Smooth muscle cell of the pulmonary artery (primary cell): ENCODE data around the gene CDC123. TPM values are rescaled to one million over a fixed set of nuclear protein-coding genes. Genes with fewer than 3 reads are reported as not detected.

Experiments
- total RNA-seq: library from RNA; depleted of rRNA; stranded (reverse); fragments of >200 nt; gene quantifications from 2 replicates; pipeline ENCODE4 v1.2.3, GENCODE V29; 2014

CDC123 gene, protein sequence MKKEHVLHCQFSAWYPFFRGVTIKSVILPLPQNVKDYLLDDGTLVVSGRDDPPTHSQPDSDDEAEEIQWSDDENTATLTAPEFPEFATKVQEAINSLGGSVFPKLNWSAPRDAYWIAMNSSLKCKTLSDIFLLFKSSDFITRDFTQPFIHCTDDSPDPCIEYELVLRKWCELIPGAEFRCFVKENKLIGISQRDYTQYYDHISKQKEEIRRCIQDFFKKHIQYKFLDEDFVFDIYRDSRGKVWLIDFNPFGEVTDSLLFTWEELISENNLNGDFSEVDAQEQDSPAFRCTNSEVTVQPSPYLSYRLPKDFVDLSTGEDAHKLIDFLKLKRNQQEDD
- total RNA-seq = 125 TPM in 2 replicates

DNA sequence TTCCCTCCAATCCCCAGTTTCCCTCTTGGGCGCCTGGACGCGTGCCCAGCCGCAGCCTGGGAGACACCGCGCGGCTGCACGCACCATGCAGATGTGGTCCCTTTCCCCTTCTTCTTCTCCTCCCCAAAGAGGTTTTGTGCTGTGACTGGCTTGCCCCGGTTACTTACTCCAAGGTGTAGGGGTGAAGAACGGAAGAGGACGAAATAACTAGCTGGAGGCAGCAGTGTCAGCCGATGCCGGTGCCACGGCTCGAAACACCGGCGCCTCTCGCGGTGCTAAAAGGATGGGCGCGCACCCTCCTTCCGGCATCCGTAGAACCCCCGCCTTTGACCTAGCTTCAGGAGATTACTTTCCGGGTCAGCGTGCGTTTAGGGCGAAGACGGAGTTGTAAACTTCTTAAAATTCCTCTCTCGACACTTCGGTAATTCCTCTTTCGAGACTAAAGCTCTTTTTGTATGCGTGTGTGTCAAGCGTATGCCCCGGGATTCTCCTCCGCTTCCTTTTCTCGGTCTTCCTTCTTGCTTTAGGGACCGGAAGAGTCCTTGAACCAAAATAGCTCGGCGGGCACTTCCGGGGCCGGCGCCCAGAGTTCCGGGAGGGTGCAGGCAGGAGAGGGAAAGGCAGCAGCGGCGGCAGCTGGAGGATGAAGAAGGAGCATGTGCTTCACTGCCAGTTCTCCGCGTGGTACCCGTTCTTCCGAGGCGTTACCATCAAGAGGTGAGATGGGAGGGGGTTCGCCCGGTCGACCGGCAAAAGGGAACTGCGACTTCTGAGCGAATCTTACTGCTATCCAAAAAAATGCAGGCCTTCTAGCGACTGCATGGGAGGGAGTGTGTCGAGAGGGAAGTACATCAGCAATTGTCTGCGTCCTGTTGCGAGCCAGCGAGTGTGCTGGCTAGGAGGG, at the start of gene CDC123, which contains the start of gene NUDT5:
Gene CDC123, plus strand, starts transcription at position 586 of the 904 bp plus-strand sequence. Its CDS starts 58 bp downstream, at position 644.
Gene NUDT5, minus strand, starts transcription at position 289 of the 904 bp plus-strand sequence. CDS start 9,600 bp downstream, outside the sequence.

Other genes starting within 250 kb of the CDC123 start
- 15.6 and 16.8 TPM in 2 replicates for gene UPF2, start 153.4 kb upstream of the CDC123 start, total RNA-seq
- gene DHTKD1, start 127.2 kb upstream of the CDC123 start, total RNA-seq = 12.6 and 12.9 TPM in 2 replicates
- 10.6 TPM in 2 replicates for gene SEC61A2, start 66.5 kb upstream of the CDC123 start, total RNA-seq
- 37.9 and 44.5 TPM in 2 replicates for gene NUDT5, start 297 bp upstream of the CDC123 start, total RNA-seq
- 3.8 and 7.2 TPM in 2 replicates for gene CAMK1D, start 153.4 kb downstream of the CDC123 start, total RNA-seq